A673 (cell line): ENCODE results near the gene ROR2.

Experiments used
- CTCF ChIP-seq: fragments of 300-800, 200-600 bp; sonication (generic); conservative IDR thresholded peaks from 2 replicates; pipeline ENCODE4 v1.5.1; 2017; ENCODE audit warnings: low read depth, mild to moderate bottlenecking, antibody characterized with exemption, low read length, moderate library complexity, mixed read lengths
- EZH2 ChIP-seq: fragments of 200-600 bp; sonication (generic); IDR thresholded peaks from 2 replicates; pipeline ENCODE4 v1.6.1; 2017; ENCODE audit warnings: borderline replicate concordance, low read depth, mild to moderate bottlenecking, mixed read lengths, antibody characterized with exemption, low read length; ENCODE audit not compliant: poor library complexity, severe bottlenecking

GRCh38 chr9:91972711-91973110 is 22.7 kb upstream of the ROR2 start:
- TF ChIP-seq CTCF, result no peak
- no peak for TF ChIP-seq EZH2
